GM18508 (cell line): ENCODE results near the gene CCDC187.

ENCODE experiments used
- ATAC-seq: cut with Tn5 transposase; IDR thresholded peaks from one replicate; pipeline ENCODE4 v1.9.1; 2021; ENCODE audit warnings: moderate number of reproducible peaks; ENCODE audit not compliant: insufficient read depth, unreplicated experiment

CCDC187 gene

GRCh38 chr9:136233868-136234267, 70.0 kb downstream of the CCDC187 start:
- no peak for ATAC-seq

DNA sequence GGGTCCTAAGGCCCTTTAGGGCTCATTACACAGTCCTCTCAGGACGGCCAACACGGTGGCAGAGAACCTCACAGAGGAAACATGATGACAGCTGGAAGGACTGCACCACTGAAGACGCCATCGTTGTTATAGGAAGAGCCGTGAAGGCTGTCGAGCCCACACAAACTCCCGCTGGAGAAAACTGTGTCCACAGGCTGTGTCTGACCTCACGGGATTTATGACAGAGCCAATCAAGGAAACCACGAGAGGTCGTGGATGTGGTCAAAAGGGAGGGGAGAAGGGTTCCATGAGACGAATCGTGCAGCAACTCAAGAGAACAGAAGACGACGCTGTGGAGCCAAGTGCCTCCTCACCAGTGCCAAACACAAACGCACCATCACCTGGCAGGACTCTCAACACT, 70.5 kb downstream of the CCDC187 start:
- ATAC-seq: no peak

DNA sequence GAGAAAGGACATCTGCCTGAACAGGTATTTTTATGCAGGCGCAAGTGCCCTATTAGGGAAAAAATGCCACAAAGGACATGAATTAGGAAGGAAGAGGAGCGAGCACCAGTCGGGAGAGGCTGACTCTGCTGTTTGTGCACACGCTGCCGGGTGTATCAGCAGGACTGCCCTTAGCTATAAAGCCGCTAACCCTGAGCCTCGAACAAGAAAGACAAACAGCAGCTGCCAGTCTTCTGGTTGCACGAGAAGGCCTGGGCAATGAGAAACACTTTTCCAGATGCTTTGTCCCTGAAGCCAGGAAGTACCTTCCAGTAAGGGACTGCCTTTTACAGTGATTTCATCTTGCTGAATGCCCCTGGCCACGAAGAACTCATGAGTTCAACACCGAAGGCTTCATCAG, 70.9 kb downstream of the CCDC187 start:
- no peak for ATAC-seq

GRCh38 chr9:136231478-136232297, 72.2 kb downstream of the CCDC187 start:
- ATAC-seq: no peak

DNA sequence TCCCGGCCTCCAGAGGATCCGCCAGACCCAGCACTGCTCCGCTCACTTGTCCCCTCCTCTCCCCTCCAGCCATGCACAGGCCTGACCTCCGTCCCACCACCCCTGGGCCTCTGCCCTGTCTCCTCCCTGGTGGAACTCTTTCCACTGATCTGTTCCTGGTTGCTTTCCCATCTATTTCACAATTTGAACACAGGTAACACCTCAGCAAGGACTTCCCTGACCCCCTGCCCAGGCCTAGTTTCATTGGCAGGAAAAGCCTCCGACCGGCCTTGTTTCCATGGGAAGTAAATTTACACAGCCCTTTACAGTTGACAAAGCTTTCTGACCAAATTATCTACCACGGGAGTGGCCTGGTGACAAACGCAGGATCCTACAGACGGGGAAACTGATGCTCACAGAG, 73.1 kb downstream of the CCDC187 start:
- no peak for ATAC-seq

GRCh38 chr9:136230365-136230764, 73.5 kb downstream of the CCDC187 start:
- ATAC-seq: no peak

DNA sequence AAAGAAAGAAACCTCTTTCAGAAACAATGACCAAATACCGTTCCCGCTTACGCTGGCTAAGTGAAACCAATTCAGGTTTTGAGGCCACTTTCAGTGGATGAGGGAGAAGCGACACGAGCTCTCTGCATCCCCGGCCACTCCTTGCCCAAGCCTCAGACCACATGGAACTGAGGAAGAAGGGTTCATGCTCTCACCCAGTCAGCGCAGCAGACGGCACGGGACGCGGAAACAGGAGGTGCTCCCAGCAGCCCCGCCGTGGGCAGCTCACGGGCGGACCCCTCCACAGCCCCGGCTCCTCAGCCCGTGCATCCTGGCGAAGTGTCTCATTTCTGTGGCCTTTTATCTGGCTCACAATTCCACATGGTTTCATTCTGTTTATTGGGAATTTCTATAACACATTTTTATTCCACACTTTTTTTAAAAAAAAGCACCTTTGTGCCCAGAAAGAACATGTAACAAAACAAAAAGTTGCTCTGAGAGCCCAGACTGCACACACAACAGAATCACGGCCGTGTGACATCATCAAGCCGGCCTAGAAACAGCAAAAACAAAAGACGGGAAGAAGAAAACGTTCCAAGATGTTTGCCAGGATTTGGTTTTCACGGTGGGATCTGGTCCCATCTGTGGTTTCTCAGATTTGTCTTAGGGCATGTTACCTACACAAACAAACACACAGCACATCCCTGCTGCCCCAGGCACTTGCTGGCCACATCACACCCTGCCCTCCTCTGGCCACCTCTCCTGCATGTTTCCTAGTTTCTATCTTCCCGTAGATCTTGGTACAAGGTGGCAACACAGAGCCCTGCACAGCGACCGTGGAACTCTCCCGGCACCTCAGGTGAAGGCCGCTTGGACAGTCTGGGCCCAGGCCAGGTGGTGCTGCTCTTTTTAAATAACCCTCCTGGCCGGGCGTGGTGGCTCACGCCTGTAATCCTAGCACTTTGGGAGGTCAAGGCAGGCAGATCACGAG, 74.5 kb downstream of the CCDC187 start:
- no peak for ATAC-seq

DNA sequence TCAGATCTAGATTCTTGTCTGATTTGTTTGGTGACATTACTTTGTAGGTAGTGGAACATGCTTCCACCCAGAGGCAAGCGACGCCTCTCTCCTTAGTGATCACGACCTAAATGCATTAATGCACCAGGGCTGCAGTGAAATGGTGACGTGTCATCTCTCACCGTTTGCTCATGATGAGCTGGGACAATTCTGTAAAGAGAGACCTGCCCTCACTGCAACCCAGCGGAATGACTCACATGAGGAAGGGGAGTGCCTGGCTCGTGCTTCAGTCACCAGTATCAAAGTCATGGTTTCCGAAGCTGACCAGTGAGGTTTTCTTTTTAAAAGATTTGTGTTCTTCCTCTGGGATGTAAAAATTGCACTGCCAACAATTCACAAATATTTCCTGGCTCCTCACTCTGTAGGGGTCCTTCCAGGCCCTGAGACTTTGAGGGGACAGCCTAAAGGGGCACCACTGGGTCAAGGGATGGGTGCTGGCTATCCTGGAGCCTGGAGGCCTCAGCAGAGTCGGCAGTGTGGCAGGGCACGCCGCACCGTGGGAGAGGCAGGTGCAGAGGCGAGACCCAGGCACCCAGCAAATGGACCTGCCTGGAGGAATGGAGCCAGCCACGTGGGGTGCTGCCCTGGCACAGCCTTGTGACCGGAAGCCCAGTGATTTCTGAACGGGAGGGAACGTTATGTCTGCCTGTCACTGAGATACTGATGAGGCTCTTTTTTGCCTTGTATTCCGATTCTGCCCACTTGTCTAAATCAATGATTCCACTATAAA, 75.6 kb downstream of the CCDC187 start:
- ATAC-seq: no peak

- ATAC-seq: no peak
Measured at GRCh38 chr9:136226680-136227407, 77.0 kb downstream of the CCDC187 start.

- no peak for ATAC-seq
Measured at GRCh38 chr9:136225748-136226679, 77.9 kb downstream of the CCDC187 start.

- ATAC-seq: no peak
Measured at GRCh38 chr9:136225366-136225747, 78.5 kb downstream of the CCDC187 start.

DNA sequence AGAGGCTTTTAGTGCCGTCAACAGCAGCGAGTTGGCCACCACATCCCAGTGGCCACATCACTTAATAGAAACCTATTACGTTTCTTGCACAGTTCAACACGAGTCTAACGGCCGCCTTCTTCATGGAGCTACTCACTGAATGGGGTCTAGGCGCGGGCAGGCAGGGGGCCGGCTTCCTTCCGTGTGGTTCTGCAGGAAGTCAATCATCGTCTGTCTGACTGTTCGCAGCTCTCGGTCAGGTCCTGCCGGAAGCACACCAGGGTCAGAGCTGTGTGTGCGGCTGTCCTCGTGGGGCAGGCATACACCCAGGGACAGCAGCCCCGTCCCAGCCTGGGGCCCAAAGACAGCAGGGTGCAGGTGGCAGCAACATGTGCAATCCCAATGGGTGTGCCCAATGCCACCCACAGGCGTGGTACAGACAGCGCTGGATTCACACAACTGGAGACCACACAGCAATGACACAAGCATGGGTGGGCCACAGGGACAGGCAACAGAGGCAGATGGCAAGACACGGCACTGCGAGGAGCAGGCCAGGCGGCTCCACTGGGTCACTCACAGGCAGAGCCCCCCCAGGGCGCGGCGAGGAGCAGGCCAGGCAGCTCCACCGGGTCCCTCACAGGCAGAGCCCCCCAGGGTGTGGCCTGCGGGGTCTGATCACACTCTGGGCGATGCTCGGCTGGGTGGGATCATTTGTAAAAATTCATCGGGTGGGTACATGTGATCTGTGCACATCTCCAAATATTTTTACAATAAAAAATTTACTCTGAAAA, 79.8 kb downstream of the CCDC187 start:
- ATAC-seq: no peak

GRCh38 chr9:136222906-136223285, 81.0 kb downstream of the CCDC187 start:
- ATAC-seq: no peak

GRCh38 chr9:136222166-136222905, 81.6 kb downstream of the CCDC187 start:
- no peak for ATAC-seq

GRCh38 chr9:136220017-136220729, 83.7 kb downstream of the CCDC187 start:
- ATAC-seq: no peak

- ATAC-seq: no peak
Measured at GRCh38 chr9:136219276-136219675, 84.6 kb downstream of the CCDC187 start.

GRCh38 chr9:136218673-136219072, 85.2 kb downstream of the CCDC187 start:
- ATAC-seq: no peak
